Glutamatergic neuron (in vitro differentiated cells): Measurements from ENCODE around the gene BMP7. TPM values are rescaled to one million over a fixed set of nuclear protein-coding genes. Genes with fewer than 3 reads are reported as not detected.

Source experiments
- DNase-seq: peaks from one replicate; pipeline ENCODE4 v3.0.0; 2022
- H3K27ac Mint-ChIP-seq: one replicate; pipeline ENCODE4 v1.8.0; 2020; ENCODE audit warnings: mild to moderate bottlenecking, mixed read lengths, inconsistent platforms; ENCODE audit not compliant: unreplicated experiment
- H3K27me3 Mint-ChIP-seq: one replicate; pipeline ENCODE4 v1.8.0; 2020; ENCODE audit warnings: mild to moderate bottlenecking, moderate library complexity, mixed read lengths, inconsistent platforms; ENCODE audit not compliant: unreplicated experiment
- H3K36me3 Mint-ChIP-seq: one replicate; pipeline ENCODE4 v1.8.0; 2020; ENCODE audit warnings: mild to moderate bottlenecking, mixed read lengths, inconsistent platforms; ENCODE audit not compliant: unreplicated experiment
- H3K4me1 Mint-ChIP-seq: one replicate; pipeline ENCODE4 v1.8.0; 2020; ENCODE audit warnings: mild to moderate bottlenecking, low read depth, mixed read lengths, inconsistent platforms; ENCODE audit not compliant: unreplicated experiment
- H3K4me3 Mint-ChIP-seq: one replicate; pipeline ENCODE4 v1.8.0; 2020; ENCODE audit warnings: mild to moderate bottlenecking, mixed read lengths, inconsistent platforms; ENCODE audit not compliant: unreplicated experiment
- H3K9me3 Mint-ChIP-seq: one replicate; pipeline ENCODE4 v1.8.0; 2020; ENCODE audit warnings: mild to moderate bottlenecking, moderate library complexity, mixed read lengths, inconsistent platforms; ENCODE audit not compliant: unreplicated experiment
- CTCF ChIP-seq: fragments of 200-600 bp; sonication (generic); IDR thresholded peaks from one replicate; pipeline ENCODE4 v1.5.0; 2021; ENCODE audit not compliant: partially characterized antibody, unreplicated experiment
- total RNA-seq: library from RNA; stranded (reverse); fragmentation: NEBNext Ultra II Directional; extraction: Animal tissue kit (Norgen Biotek cat#: 25700); gene quantifications from one replicate; pipeline ENCODE4 v1.2.1, GENCODE V29; 2021; ENCODE audit not compliant: unreplicated experiment

The BMP7 gene
- total RNA-seq, 1 donor from 2014 or later = 8.7 TPM

- no peak for TF ChIP-seq CTCF
- Mint-ChIP-seq H3K9me3 (peaks cover 2% of the 10 kb centered on the region), H3K4me3 (no peak overlapping the region)
Observed at GRCh38 chr20:57141492-57141891, 124.9 kb downstream of the BMP7 start.

DNA sequence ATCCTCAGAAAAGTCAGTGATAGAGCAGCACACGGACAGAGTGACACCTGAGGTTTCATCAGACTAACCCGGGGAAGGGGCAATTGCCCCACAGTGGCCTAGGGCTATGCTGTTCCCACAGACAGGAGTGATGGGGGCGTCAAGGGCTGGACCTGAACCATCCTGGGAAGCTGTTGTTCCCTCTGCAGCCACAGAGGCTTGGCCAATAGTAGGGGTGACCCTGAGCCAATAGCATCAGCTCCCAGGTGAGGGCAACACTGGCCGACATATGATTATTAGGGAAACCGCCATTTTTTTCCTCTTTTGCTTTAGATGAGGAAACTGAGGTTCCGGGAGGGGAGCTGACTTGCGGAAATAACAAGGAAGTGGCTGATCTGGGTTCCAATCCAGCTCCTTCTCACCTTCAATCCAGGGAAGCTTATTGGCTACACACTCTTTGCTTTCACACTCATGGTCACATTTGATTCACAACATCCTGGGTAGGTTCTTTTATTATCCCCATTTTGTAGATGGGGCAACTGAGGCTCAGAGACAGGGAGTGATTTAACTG lies 126.0 kb downstream of the BMP7 start:
- no peak overlapping the region for H3K4me3 Mint-ChIP-seq
- peaks cover 8% of the 10 kb centered on the region for H3K4me1 Mint-ChIP-seq
- H3K9me3 Mint-ChIP-seq = no peaks in the 10 kb centered on the region
- H3K27ac Mint-ChIP-seq = no peak overlapping the region
- H3K36me3 Mint-ChIP-seq = no peaks in the 10 kb centered on the region
- no peak for DNase-seq
- TF ChIP-seq CTCF = no peak
- H3K27me3 Mint-ChIP-seq = no peaks in the 10 kb centered on the region

More at GRCh38 chr20:57141492-57141891, 124.9 kb downstream of the BMP7 start:
- peaks cover 4% of the 10 kb centered on the region for H3K36me3 Mint-ChIP-seq
- H3K4me1 Mint-ChIP-seq = peaks cover 10% of the 10 kb centered on the region
- H3K27ac Mint-ChIP-seq = no peak overlapping the region
- no peak for DNase-seq
- H3K27me3 Mint-ChIP-seq = peaks cover 2% of the 10 kb centered on the region

DNA sequence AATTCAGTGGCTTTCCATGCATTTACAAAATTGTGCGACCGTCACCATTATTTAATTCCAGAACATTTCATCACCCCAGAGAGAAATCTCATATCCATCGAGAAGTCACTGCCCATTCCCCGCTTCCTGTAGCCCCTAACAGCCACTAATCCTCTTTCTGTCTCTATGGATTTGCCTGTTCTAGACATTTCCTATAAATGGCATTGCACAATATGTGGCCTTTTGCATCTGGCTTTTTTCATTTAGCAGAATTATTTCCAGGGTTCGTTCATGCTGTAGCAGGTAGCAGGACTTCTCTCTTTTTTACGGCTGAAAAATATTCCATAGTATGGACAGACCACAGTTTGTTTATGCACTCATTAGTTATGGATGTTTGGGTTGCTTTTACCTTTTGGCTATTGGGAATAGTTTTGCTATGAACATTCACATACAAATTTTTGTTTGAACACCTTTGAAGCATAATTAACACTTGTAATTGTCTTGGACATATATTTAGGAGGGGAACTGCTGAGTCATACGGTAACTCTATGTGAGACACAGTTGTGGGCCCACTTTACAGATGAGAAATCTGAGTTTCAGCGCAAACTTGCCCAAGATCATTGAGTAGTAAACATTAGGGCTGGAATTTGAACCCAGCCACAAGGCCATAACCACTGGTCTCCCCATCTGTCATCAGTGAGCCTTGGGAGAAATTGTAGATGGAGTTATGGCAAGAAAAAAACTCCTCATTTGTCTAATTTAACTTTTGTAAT lies 126.9 kb downstream of the BMP7 start:
- Mint-ChIP-seq H3K9me3 (no peaks in the 10 kb centered on the region), H3K4me3 (no peak overlapping the region), H3K27ac (no peak overlapping the region), H3K36me3 (no peaks in the 10 kb centered on the region), H3K4me1 (peaks cover 8% of the 10 kb centered on the region), H3K27me3 (no peaks in the 10 kb centered on the region)
- no peak for TF ChIP-seq CTCF
- DNase-seq = no peak

DNA sequence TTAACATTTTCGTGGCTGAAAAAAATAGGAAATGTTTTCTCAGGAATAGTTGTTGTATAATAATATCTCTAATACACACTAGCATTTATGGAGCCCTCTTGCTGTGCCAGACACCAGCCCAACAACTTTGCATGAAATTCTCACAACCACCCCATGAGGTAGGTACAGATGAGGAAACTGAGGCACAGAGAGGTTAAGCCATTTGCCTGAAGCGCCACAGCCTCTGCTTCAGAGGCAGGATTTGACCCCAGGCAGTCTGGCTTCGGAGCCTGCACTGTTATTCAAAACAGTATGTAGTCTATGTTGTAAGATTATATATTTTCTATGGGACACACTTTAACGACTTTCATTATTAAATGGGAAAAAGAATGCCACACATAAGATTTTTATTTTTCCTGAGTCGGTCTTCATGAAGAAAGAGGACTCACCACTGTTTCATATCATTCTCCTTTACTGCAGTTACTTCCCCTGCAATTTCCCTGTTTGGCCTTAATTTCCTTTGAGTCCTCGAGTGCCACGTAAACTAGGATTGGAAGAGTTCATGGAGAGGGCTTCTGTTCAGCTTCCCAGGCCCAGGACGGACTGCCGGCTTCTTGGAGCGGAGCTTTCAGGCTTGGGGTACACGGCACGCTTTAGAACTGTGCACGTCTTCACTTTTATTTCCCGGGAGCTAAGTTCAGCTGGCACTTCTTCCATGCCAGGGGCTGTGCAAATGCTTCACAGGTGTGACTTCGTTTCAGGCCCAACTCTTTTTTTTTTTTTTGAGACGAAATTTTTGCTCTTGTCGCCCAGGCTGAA lies 128.0 kb downstream of the BMP7 start:
- no peak overlapping the region for H3K27ac Mint-ChIP-seq
- no peak for DNase-seq
- no peak overlapping the region for H3K4me3 Mint-ChIP-seq
- no peaks in the 10 kb centered on the region for H3K36me3 Mint-ChIP-seq
- H3K27me3 Mint-ChIP-seq = no peaks in the 10 kb centered on the region
- no peaks in the 10 kb centered on the region for H3K9me3 Mint-ChIP-seq
- no peak for TF ChIP-seq CTCF
- peaks cover 8% of the 10 kb centered on the region for H3K4me1 Mint-ChIP-seq
